SK-N-SH (cell line): ENCODE data around the gene EXOC3. TPM values are rescaled to one million over a fixed set of nuclear protein-coding genes. Genes with fewer than 3 reads are reported as not detected.

Experiments
- CTCF ChIA-PET: fragments of 300-600, 350-600 bp; formaldehyde crosslinking; extraction: SDS; loops from one replicate; lab custom pipeline; 2021; lab: Yijun Ruan, JAX
- POLR2A ChIA-PET: fragments of 350-600 bp; sonication (Branson Sonifier 250); formaldehyde crosslinking; extraction: SDS; loops from one replicate; lab custom pipeline; 2020; ENCODE audit warnings: antibody characterized with exemption, inconsistent platforms; lab: Yijun Ruan, JAX
- DNase-seq: peaks from one replicate; pipeline ENCODE4 v3.0.0; 2012
- H2AFZ ChIP-seq: fragments of 200-600 bp; sonication (generic); 2 replicates; pipeline ENCODE4 v1.8.1; 2016; ENCODE audit warnings: antibody characterized with exemption, mild to moderate bottlenecking, low read depth
- H3F3A ChIP-seq: fragments of 200-600 bp; sonication (generic); replicated peaks from 2 replicates; pipeline ENCODE3; 2016; ENCODE audit warnings: antibody characterized with exemption, mild to moderate bottlenecking; ENCODE audit not compliant: insufficient read depth
- H3K27ac ChIP-seq, 2 experiments: fragments of 200-500 bp in 1 of 2; fragments of 200-600 bp in 1 of 2; sonication (Bioruptor generic) in 1 of 2; sonication (generic), shearing (Covaris generic) in 1 of 2; 2 replicates each; pipeline versions ENCODE4 v1.5.1 to v1.6.1; 2014 to 2016; ENCODE audit warnings: low read depth in 2 of 2, inconsistent platforms in 1 of 2, low read length in 1 of 2, mild to moderate bottlenecking in 1 of 2, mixed read lengths in 1 of 2
- H3K27me3 ChIP-seq: fragments of 200-600 bp; sonication (generic), shearing (Covaris generic); 2 replicates; pipeline ENCODE4 v1.6.1; 2016; ENCODE audit warnings: mixed run types; ENCODE audit not compliant: insufficient read depth
- H3K36me3 ChIP-seq, 2 experiments: fragments of 200-500 bp in 1 of 2; fragments of 200-600 bp in 1 of 2; sonication (Bioruptor generic) in 1 of 2; sonication (generic) in 1 of 2; replicated peaks in 1 of 2; 2 replicates each; pipeline versions ENCODE3 to v1.5.1; 2014 to 2016; ENCODE audit warnings: low read length in 1 of 2, mild to moderate bottlenecking in 1 of 2; ENCODE audit not compliant: insufficient read depth in 2 of 2, control insufficient read depth in 1 of 2
- H3K4me1 ChIP-seq, 2 experiments: fragments of 200-500 bp in 1 of 2; fragments of 200-600 bp in 1 of 2; sonication (Bioruptor generic) in 1 of 2; sonication (generic), shearing (Covaris generic) in 1 of 2; 2 replicates each; pipeline versions ENCODE4 v1.5.1 to v1.6.1; 2014 to 2016; ENCODE audit warnings: low read depth in 1 of 2, low read length in 1 of 2, mixed run types in 1 of 2; ENCODE audit not compliant: insufficient read depth in 2 of 2, control insufficient read depth in 1 of 2
- H3K4me2 ChIP-seq: fragments of 200-600 bp; sonication (generic), shearing (Covaris generic); 2 replicates; pipeline ENCODE4 v1.6.1; 2017; ENCODE audit warnings: mixed run types
- H3K4me3 ChIP-seq, 2 experiments: fragments of 200-500 bp in 1 of 2; fragments of 200-600 bp in 1 of 2; sonication (Bioruptor generic) in 1 of 2; sonication (generic), shearing (Covaris generic) in 1 of 2; 2 replicates each; pipeline versions ENCODE4 v1.5.1 to v1.8.1; 2014 to 2016; ENCODE audit warnings: low read depth in 2 of 2, inconsistent platforms in 1 of 2, low read length in 1 of 2, mild to moderate bottlenecking in 1 of 2, mixed read lengths in 1 of 2, moderate library complexity in 1 of 2
- H3K79me2 ChIP-seq: fragments of 200-600 bp; sonication (generic); 2 replicates; pipeline ENCODE4 v1.8.1; 2017; ENCODE audit warnings: mild to moderate bottlenecking; ENCODE audit not compliant: insufficient read depth
- H3K9ac ChIP-seq: fragments of 200-600 bp; sonication (generic); 2 replicates; pipeline ENCODE4 v1.6.1; 2017; ENCODE audit warnings: mixed run types
- H3K9me2 ChIP-seq: fragments of 200-600 bp; sonication (generic); 2 replicates; pipeline ENCODE4 v1.6.1; 2017; ENCODE audit warnings: mixed run types
- H3K9me3 ChIP-seq: fragments of 200-600 bp; sonication (generic); 2 replicates; pipeline ENCODE4 v1.6.1; 2017; ENCODE audit warnings: mixed run types, mild to moderate bottlenecking, moderate library complexity
- H4K20me1 ChIP-seq: fragments of 200-600 bp; sonication (generic); 2 replicates; pipeline ENCODE4 v1.6.1; 2017; ENCODE audit warnings: mild to moderate bottlenecking, mixed run types; ENCODE audit not compliant: insufficient read depth
- CHD2 ChIP-seq: fragments of 150-350 bp; IDR thresholded peaks from 2 replicates; pipeline ENCODE4 v1.6.1; 2018; ENCODE audit warnings: low read length; ENCODE audit not compliant: partially characterized antibody
- ELF1 ChIP-seq: IDR thresholded peaks from 2 replicates; pipeline ENCODE4 v1.4.0; 2012
- EZH2phosphoT487 ChIP-seq: fragments of 200-600 bp; sonication (generic); IDR thresholded peaks from 2 replicates; pipeline ENCODE4 v1.6.1; 2017; ENCODE audit warnings: low read depth, mixed run types, mild to moderate bottlenecking, antibody characterized with exemption, moderate library complexity, borderline replicate concordance
- GATA2 ChIP-seq: sonication (generic); formaldehyde crosslinking; IDR thresholded peaks from 2 replicates; pipeline ENCODE4 v1.5.0; 2020; ENCODE audit warnings: mild to moderate bottlenecking, missing genetic modification reagents
- JUND ChIP-seq: IDR thresholded peaks from 2 replicates; pipeline ENCODE4 v1.4.0; 2012
- NFIC ChIP-seq: IDR thresholded peaks from 2 replicates; pipeline ENCODE4 v1.4.0; 2012; ENCODE audit warnings: borderline replicate concordance
- POLR2AphosphoS5 ChIP-seq: IDR thresholded peaks from 2 replicates; pipeline ENCODE4 v1.6.1; 2012; ENCODE audit warnings: low read depth, low read length
- RAD21 ChIP-seq: IDR thresholded peaks from 2 replicates; pipeline ENCODE4 v1.6.1; 2012; ENCODE audit warnings: mild to moderate bottlenecking, low read length
- SMC3 ChIP-seq: IDR thresholded peaks from 2 replicates; pipeline ENCODE4 v1.6.1; 2012; ENCODE audit warnings: low read depth, low read length, improper control_type of control experiment
- TAF1 ChIP-seq: IDR thresholded peaks from 2 replicates; pipeline ENCODE4 v1.6.1; 2012; ENCODE audit warnings: low read depth, mild to moderate bottlenecking, low read length, moderate library complexity, borderline replicate concordance
- TCF12 ChIP-seq: IDR thresholded peaks from 2 replicates; pipeline ENCODE4 v1.4.0; 2012
- TEAD4 ChIP-seq: IDR thresholded peaks from 2 replicates; pipeline ENCODE4 v1.4.0; 2012; ENCODE audit warnings: mild to moderate bottlenecking, borderline replicate concordance; ENCODE audit not compliant: insufficient read depth
- YY1 ChIP-seq: IDR thresholded peaks from 2 replicates; pipeline ENCODE4 v1.4.0; 2012; ENCODE audit warnings: low read depth, mild to moderate bottlenecking
- WGBS: methylation state at CpG from one replicate; pipeline ENCODE4 v1.1.6; 2017; ENCODE audit warnings: low lambda C conversion rate; 5-methylcytosine and 5-hydroxymethylcytosine counted together
- polyA plus RNA-seq, 3 experiments: library from polyadenylated mRNA; depleted of rRNA; stranded (reverse); fragments of >200 nt; gene quantifications; 2 replicates each; pipeline ENCODE4 v1.2.3, GENCODE V29; 2012
- TF ChIP-seq, protein P1 (sequence below): IDR thresholded peaks from 2 replicates; pipeline ENCODE4 v1.6.1; 2012; ENCODE audit warnings: mild to moderate bottlenecking, low read depth, low read length, moderate library complexity
- TF ChIP-seq, protein P2 (sequence below): IDR thresholded peaks from 2 replicates; pipeline ENCODE4 v1.4.0; 2012; ENCODE audit warnings: low read depth

EXOC3 gene
- polyA plus RNA-seq, 1 of the 3 experiments (the other 2 are of a cell fraction) = 25.7 TPM

DNA sequence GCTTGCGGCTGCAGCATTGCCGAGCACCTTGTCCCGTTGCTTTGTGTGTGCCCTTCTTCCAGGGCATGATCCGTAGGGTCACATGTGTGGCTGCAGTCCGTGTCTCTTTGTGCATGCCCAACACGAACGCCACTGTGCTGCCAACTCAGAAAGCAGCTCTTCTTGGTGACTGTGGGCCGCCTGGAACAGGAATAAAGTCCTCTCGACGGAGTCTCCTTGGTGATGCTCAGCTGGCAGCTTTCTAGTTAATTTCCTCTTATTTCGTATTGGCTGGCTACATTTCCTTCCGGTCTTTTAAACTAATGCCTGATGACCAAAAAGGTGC lies 5.8 kb downstream of the EXOC3 start:
- no peak overlapping the region for H3K9ac ChIP-seq
- 94% methylated on average over 12 of the region's 12 CpGs for WGBS
- peaks cover 42% of the 10 kb centered on the region for H3K79me2 ChIP-seq
- H3K27ac ChIP-seq = no peak overlapping the region
- no peaks in the 10 kb centered on the region for H3K27me3 ChIP-seq
- H2AFZ ChIP-seq = no peak overlapping the region
- no peak for TF ChIP-seq EZH2phosphoT487
- TF ChIP-seq ELF1 = no peak
- TF ChIP-seq TCF12 = no peak
- no peak for TF ChIP-seq JUND
- TF ChIP-seq RAD21 = no peak
- no peak for TF ChIP-seq TEAD4
- no peak for TF ChIP-seq POLR2AphosphoS5
- no peak for TF ChIP-seq CHD2
- no peak for TF ChIP-seq GATA2 (CRISPR knock-in tag)
- TF ChIP-seq, protein P1, sequence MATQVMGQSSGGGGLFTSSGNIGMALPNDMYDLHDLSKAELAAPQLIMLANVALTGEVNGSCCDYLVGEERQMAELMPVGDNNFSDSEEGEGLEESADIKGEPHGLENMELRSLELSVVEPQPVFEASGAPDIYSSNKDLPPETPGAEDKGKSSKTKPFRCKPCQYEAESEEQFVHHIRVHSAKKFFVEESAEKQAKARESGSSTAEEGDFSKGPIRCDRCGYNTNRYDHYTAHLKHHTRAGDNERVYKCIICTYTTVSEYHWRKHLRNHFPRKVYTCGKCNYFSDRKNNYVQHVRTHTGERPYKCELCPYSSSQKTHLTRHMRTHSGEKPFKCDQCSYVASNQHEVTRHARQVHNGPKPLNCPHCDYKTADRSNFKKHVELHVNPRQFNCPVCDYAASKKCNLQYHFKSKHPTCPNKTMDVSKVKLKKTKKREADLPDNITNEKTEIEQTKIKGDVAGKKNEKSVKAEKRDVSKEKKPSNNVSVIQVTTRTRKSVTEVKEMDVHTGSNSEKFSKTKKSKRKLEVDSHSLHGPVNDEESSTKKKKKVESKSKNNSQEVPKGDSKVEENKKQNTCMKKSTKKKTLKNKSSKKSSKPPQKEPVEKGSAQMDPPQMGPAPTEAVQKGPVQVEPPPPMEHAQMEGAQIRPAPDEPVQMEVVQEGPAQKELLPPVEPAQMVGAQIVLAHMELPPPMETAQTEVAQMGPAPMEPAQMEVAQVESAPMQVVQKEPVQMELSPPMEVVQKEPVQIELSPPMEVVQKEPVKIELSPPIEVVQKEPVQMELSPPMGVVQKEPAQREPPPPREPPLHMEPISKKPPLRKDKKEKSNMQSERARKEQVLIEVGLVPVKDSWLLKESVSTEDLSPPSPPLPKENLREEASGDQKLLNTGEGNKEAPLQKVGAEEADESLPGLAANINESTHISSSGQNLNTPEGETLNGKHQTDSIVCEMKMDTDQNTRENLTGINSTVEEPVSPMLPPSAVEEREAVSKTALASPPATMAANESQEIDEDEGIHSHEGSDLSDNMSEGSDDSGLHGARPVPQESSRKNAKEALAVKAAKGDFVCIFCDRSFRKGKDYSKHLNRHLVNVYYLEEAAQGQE = no peak
- TF ChIP-seq, protein P2, sequence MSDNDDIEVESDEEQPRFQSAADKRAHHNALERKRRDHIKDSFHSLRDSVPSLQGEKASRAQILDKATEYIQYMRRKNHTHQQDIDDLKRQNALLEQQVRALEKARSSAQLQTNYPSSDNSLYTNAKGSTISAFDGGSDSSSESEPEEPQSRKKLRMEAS = no peak
- no peak for TF ChIP-seq SMC3
- TF ChIP-seq NFIC = no peak
- TF ChIP-seq TAF1 = no peak
- no peak for DNase-seq
- H3K4me1 ChIP-seq = peaks cover 0 to 10% of the 10 kb centered on the region in 2 experiments; a peak in 1 of 4 replicates
- CTCF ChIA-PET = interaction anchor here (1.3 kb wide), 1 partner anchor 10 kb away, joined by 3 read pairs; no protein-coding TSS in a partner anchor
- POLR2A ChIA-PET = no interaction called here
- H3K4me2 ChIP-seq = no peak overlapping the region
- no peak overlapping the region for H3K4me3 ChIP-seq
- H3K9me3 ChIP-seq = peaks cover 11% of the 10 kb centered on the region
- peaks cover 56 to 72% of the 10 kb centered on the region in 2 experiments for H3K36me3 ChIP-seq
- no peaks in the 10 kb centered on the region; the same call in 1 of the 2 replicates for H4K20me1 ChIP-seq
- H3K9me2 ChIP-seq = no peaks in the 10 kb centered on the region
- no peaks in the 10 kb centered on the region for H3F3A ChIP-seq

DNA sequence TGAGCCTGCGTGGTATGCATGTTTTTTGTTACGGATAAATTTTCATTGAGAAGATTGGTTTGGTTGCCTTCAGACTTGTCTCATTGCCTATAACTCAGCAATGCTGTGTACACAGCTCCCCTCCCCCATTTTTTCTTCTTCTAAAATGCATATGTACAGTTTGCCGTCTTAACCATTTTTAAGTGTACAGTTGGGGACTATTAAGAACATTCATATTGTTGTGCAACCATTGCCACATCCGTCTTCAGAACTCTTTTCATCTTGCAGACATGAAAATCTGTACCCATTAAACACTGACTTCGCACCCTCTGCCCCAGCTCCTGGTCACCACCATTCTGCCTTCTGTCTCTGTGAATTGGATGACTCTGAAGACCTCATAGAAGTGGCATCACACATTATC lies 6.2 kb downstream of the EXOC3 start:
- Histone ChIP-seq H3K4me3 (no peak overlapping the region), H3K27me3 (no peaks in the 10 kb centered on the region), H3K4me2 (no peak overlapping the region)
- CTCF ChIA-PET = interaction anchor here (1.3 kb wide), 1 partner anchor 9 kb away, joined by 3 read pairs; no protein-coding TSS in a partner anchor
- TF ChIP-seq TCF12 (no peak), RAD21 (no peak), YY1 (no peak)
- TF ChIP-seq, all 33 proteins: peak for 0
- no peak for DNase-seq
- no peak overlapping the region for H2AFZ ChIP-seq
- no peaks in the 10 kb centered on the region for H3F3A ChIP-seq
- no peak overlapping the region for H3K27ac ChIP-seq
- H3K9me2 ChIP-seq = no peaks in the 10 kb centered on the region
- POLR2A ChIA-PET = no interaction called here
- H4K20me1 ChIP-seq = no peaks in the 10 kb centered on the region; the same call in 1 of the 2 replicates
- H3K9me3 ChIP-seq = peaks cover 11% of the 10 kb centered on the region
- H3K79me2 ChIP-seq = peaks cover 38% of the 10 kb centered on the region
- no peak overlapping the region for H3K9ac ChIP-seq
- H3K36me3 ChIP-seq = peaks cover 57 to 76% of the 10 kb centered on the region in 2 experiments
- H3K4me1 ChIP-seq = peaks cover 0 to 5% of the 10 kb centered on the region in 2 experiments; a peak in 1 of 4 replicates
- 98% methylated on average over 5 of the region's 5 CpGs for WGBS
